HT1080 (cell line): ENCODE measurements around the gene OR6F1. TPM values are rescaled to one million over a fixed set of nuclear protein-coding genes. Genes with fewer than 3 reads are reported as not detected.
"Not testable (repeated sequence)": the region's sequence is repeated elsewhere in the genome, so short reads cannot be mapped to it uniquely, and the experiment has no call there.

Experiments
- DNase-seq: peaks from one replicate; pipeline ENCODE4 v3.0.0-alpha.2; 2015; ENCODE audit warnings: low read depth
- polyA plus RNA-seq, 2 experiments: library from polyadenylated mRNA; depleted of rRNA; stranded (reverse); fragments of >200 nt; gene quantifications; 2 replicates each; pipeline ENCODE4 v1.2.3, GENCODE V29; 2015
- total RNA-seq: library from RNA; depleted of rRNA; stranded (reverse); fragments of >200 nt; shearing (Covaris generic); gene quantifications from 2 replicates; pipeline ENCODE4 v1.2.3, GENCODE V29; 2014; rRNA removed

The OR6F1 gene
- total RNA-seq, result not detected in 2 replicates
- polyA plus RNA-seq (2015; cell fraction: cytosol; rRNA removed), result not detected in 2 replicates
- not detected in 2 replicates for polyA plus RNA-seq (2015; cell fraction: nucleus; rRNA removed)

DNA sequence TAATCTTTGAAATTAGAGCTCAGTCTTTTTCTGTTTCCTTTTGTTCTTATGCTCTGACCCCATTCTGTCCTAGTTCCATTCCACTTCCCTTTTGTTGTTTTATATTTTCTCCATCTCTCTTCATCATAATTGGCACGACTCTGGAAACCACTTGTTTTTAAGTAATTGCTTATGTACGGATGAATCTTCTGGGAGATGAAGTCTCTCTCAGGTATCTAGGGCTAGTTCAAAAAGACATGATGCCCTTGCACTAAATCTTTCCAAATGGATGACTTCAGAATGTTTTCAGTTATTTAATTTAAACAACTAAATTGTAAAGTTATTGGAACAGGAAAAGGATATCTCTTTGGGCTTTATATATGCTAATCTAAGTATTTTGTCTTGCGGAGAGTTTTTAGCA, at the start of gene OR6F1:
OR6F1 (minus strand) TSS at position 101 of the 400 bp plus-strand sequence. CDS start 3,891 bp downstream, outside the sequence.
- no peak for DNase-seq

DNA sequence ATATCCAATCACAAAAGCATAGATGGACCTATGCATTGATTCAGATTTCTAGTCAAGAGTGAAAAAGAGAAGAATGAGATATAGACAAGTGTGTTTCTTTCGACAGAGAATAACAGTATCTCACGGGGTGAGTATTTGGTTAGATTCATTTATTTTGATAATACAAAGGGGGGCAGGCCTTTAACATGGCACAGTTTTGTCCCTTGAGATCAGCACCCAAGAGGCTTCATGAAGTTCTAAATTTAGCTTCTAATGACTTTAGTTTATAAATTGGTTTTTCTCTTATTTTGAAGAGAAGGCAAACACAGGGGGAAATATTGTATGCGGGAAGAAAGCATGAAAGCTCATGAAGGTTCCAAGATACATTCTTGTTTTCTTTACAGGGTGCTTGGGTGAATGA, 44.0 kb upstream of the OR6F1 start, which contains the start of gene OR1C1:
OR1C1 (minus strand) TSS at position 101 of the 400 bp plus-strand sequence. CDS start 2,150 bp downstream, outside the sequence.
- DNase-seq, result no peak

DNA sequence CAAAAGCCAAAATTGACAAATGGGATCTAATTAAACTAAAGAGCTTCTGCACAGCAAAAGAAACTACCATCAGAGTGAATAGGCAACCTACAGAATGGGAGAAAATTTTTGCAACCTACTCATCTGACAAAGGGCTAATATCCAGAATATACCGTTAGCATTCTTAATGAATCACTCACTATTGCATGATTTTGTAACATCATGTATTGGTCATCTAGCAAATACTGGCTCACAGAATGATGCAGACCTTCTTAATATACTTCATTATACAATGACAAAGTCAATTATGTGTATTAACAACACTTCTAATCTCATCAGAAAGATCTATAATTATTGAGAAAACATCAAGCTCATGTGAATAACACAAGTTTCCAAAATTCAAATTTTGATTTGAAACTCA, 37.9 kb upstream of the OR6F1 start:
- not testable (repeated sequence) for DNase-seq

DNA sequence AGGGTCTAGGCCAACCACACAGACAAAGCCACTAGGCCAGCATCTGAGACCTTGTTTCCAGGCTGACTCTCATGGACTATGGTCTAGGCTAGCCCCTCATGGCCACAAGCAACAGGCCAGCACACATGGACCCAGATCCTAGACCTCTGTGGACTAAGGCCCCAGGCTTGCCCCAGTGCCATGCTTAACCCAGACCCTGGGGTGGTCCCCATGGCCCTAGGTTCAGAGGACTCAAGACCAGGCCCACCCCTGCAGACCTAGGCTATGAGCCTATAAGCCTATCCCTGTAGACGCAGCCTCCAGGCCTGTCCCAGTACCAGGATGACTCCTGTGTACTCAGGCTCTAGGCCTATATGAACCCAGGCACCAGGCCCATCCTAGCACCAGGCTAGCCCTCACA, 33.4 kb upstream of the OR6F1 start:
- no peak for DNase-seq

- DNase-seq, result no peak
Observed at GRCh38 chr1:247748041-247748440, 31.6 kb upstream of the OR6F1 start, which contains the start of gene OR14A2. Gene OR14A2, minus strand, starts transcription at chr1:247748141.

GRCh38 chr1:247747616-247748015, 31.2 kb upstream of the OR6F1 start:
- DNase-seq, result peak; percentile 63

- peak; percentile 23 for DNase-seq
Observed at GRCh38 chr1:247746391-247746935, 30.0 kb upstream of the OR6F1 start.

- DNase-seq, result peak; percentile 59
Observed at GRCh38 chr1:247742215-247742760, 25.8 kb upstream of the OR6F1 start.

DNA sequence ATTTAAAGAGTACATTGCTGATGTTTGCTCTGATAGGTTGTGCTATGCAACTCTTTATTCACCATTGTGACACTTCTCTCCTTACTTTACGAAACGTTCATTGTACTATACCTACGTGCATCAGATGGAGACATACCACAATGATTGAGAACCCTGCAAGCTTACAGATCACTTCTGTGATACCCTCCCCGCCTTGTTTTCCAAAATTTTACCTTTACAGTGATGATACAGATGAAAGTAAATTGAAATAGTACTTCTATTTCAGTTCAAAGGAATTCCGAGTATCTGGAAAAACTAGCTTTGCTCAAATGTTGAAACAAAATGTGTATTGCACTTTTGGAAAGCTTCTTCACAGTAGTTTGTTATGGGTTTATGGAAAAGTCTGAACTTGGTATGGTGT, 25.3 kb upstream of the OR6F1 start:
- no peak for DNase-seq

- DNase-seq, result no peak
Observed at GRCh38 chr1:247740721-247741120, 24.3 kb upstream of the OR6F1 start.

DNA sequence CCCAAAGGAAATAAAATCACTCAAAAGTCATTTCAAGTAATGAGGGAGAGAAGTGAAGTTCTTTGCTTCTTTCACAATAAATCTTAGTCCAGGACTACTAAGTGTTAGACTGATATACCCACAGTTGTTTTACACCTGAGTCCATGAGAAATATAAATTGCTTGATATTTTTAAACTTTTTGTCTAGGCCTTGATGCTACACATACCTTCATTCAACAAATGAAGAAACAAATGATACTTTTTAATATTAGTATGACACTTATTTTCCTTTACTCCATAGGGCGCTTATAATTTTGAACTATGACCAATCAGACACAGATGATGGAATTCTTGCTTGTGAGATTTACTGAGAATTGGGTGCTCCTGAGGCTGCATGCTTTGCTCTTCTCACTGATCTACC, 21.9 kb upstream of the OR6F1 start, which contains the start of gene OR14K1:
OR14K1 (plus strand) TSS at position 301 of the 400 bp plus-strand sequence; CDS start at position 301, 0 bp downstream.
- DNase-seq, result no peak

DNA sequence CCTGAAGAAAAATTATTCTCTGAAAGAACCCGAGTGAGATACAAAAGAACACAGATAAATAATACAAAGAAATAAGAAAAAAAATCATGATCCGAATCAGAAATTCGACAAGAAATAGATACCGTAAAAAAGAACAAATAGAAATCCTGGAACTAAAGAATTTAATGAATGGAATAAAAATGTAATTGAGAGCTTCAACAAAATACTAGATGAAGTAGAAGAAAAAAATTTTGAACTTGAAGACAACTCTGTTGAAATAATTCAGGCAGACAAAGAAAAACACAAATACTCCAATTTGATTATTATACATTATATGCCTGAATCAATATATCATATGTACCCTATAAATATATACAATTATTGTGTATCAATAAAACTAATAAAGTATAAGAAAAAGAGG, 4.8 kb upstream of the OR6F1 start:
- no peak for DNase-seq

DNA sequence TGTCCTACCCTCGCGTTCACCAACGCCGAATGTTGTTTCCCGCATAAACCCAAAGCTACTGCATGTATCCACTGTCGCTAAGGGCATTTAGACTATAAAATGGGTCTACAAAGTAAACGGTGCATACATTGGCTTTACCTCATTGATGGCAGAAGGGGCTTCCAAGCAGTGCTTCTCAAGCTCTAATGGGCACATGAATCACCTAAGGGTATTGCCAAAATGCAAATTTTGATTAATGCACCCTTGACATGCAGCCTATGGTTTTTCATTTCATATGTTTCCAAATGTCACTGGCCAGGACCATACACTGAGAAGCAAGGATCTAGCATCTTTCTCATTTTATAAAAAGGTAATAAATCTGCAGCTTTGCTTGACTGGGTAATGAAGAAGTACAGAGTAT, 2.7 kb downstream of the OR6F1 start:
- DNase-seq, result no peak

DNA sequence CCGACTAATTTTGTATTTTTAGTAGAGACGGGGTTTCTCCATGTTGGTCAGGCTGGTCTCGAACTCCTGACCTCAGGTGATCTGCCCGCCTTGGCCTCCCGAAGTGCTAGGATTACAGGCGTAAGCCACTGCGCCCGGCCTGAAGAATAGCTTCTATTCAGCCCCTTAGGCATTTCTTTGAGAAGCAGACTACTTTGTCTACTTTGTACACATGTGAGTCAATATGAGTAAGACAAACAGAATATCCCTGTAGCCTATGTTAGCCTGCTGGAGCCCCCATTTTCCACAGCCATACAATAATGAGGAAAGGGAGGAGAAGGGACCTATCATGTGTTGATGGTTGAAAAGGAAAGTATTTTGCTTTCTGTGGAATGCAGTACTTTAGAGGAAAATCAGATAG, 5.8 kb downstream of the OR6F1 start:
- DNase-seq, result not testable (repeated sequence)

GRCh38 chr1:247701338-247701737, 15.1 kb downstream of the OR6F1 start:
- no peak for DNase-seq

DNA sequence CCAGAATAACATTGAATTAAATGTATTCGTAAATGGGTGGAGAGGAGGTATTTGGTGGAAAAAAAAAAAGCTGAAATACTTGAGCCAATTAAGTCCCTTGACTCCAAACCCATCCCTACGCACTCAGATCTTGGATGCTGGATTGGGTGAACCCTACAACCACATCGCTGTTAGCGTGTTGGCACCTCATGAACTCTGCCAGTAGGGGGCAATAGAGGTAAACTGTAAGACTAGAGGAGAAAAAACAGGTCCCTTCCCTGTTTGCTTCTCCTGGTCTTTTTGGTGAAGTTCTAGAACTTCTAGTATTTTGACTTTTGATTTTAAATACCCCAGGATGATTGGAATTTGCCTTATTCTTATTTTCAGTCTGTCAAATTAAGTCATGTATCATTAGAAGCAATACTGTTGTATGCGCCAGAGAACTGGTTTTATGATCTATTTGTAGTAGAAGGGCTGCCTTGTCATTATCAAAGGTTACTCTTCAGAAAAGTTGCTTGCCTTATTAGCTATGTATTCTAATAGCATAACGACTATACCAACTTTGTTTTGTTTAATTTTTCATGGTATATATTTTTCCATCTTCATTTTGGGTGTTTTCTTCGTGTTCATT, 35.1 kb downstream of the OR6F1 start:
- DNase-seq, result peak; percentile 64

DNA sequence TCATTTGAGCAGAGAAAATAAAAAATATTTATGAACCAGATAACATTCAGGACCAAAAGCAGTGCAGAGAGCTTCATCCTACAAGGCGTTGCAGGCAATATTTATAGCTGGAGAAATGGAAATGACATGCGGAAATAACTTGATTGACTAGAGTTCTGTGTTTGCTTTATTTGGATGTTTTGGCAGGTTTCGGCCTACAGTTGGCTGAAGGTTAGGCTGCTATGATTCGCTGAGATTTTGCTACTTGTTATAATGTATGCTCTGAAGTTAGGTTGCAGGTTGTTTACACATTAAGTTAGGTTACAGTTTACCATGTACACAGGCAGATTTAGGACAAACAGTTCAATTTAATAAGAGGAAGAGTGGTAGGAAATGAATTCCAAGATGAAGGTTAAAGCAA, 36.3 kb downstream of the OR6F1 start:
- DNase-seq, result no peak

DNA sequence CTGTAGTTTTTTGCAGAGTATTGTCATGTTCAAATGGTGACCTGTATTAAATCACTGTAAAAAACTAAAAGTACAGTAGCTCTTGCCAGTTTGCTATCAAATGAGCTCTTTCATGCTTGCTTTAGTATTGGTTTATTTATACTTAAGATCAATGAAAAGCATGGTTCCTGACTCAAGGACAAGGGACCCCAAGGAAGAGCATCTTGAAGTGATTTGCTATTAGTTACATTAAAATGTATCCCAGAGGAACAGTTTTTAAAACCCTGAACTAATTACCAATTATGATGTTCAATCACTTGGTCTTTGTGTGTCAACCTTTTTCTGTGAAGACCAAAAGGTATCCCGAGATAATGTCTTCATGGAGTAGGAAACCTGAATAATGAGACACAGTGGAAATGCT, 36.8 kb downstream of the OR6F1 start, which contains the start of gene OR13G1:
OR13G1 (minus strand) TSS at position 101 of the 400 bp plus-strand sequence. CDS start 6,698 bp downstream, outside the sequence.
- no peak for DNase-seq

GRCh38 chr1:247669225-247669624, 47.2 kb downstream of the OR6F1 start:
- DNase-seq, result no peak
